ENCODE data around the gene CDK18. TPM values are rescaled to one million over a fixed set of nuclear protein-coding genes. Genes with fewer than 3 reads are reported as not detected.

CDK18 gene
- polyA plus RNA-seq, 1 experiment: 0.36 TPM

GRCh38 chr1:205484985-205485967 lies 19.2 kb upstream of the CDK18 start:
- DNase-seq (ENCODE audit: low read depth, low spot score): no peak

GRCh38 chr1:205486258-205486657 lies 18.2 kb upstream of the CDK18 start:
- Histone ChIP-seq H3K27ac (ENCODE audit: low read depth, low read length) (no peak overlapping the region), H3K27me3 (ENCODE audit: control insufficient read depth, insufficient read depth, low read length) (peaks cover 49% of the 10 kb centered on the region), H3K4me3 (ENCODE audit: low read depth, low read length) (no peak overlapping the region), H3K9me3 (ENCODE audit: control insufficient read depth, insufficient read depth, low read length) (no peaks in the 10 kb centered on the region)
- TF ChIP-seq CTCF (IDR thresholded peaks at IDR 0.05; ENCODE audit: low read depth, low read length): no peak
- no peak for DNase-seq (ENCODE audit: low read depth, low spot score)
- ChIA-PET POLR2A (no interaction called here), CTCF (interaction anchor here (0.9 to 16.0 kb wide), 25 partner anchors 8 to 229 kb away, joined by 3 to 427 read pairs (median 10); partner anchors contain the start of genes ELK4 and KLHDC8A)

More at GRCh38 chr1:205484985-205485967, 19.2 kb upstream of the CDK18 start:
- Histone ChIP-seq H3K4me3 (ENCODE audit: low read depth, low read length) (no peak overlapping the region), H3K27ac (ENCODE audit: low read depth, low read length) (no peak overlapping the region), H3K27me3 (ENCODE audit: control insufficient read depth, insufficient read depth, low read length) (peaks cover 50% of the 10 kb centered on the region), H3K9me3 (ENCODE audit: control insufficient read depth, insufficient read depth, low read length) (no peaks in the 10 kb centered on the region)
- ChIA-PET CTCF (interaction anchor here (0.6 to 16.0 kb wide), 61 partner anchors 8 to 245 kb away, joined by 3 to 427 read pairs (median 5); partner anchors contain the start of genes ELK4 and KLHDC8A), POLR2A (interaction anchor here (1.1 to 1.4 kb wide), 2 partner anchors 39 to 131 kb away, joined by 3 read pairs; no protein-coding TSS in a partner anchor)
- peak; percentile 93 for TF ChIP-seq CTCF (IDR thresholded peaks at IDR 0.05; ENCODE audit: low read depth, low read length)

- H3K27ac ChIP-seq (ENCODE audit: low read depth, low read length): no peak overlapping the region
- H3K9me3 ChIP-seq (ENCODE audit: control insufficient read depth, insufficient read depth, low read length): no peaks in the 10 kb centered on the region
- ChIA-PET POLR2A (interaction anchor here (1.4 kb wide), 1 partner anchor 36 kb away, joined by 4 read pairs; no protein-coding TSS in a partner anchor), CTCF (interaction anchor here (0.7 to 16.0 kb wide), 20 partner anchors 9 to 233 kb away, joined by 3 to 427 read pairs (median 5); partner anchors contain the start of gene KLHDC8A)
- peak; percentile 82 for TF ChIP-seq CTCF (IDR thresholded peaks at IDR 0.05; ENCODE audit: low read depth, low read length)
- no peak for DNase-seq (ENCODE audit: low read depth, low spot score)
- no peak overlapping the region for H3K4me3 ChIP-seq (ENCODE audit: low read depth, low read length)
- peaks cover 47% of the 10 kb centered on the region for H3K27me3 ChIP-seq (ENCODE audit: control insufficient read depth, insufficient read depth, low read length)
These were observed 16.3 kb upstream of the CDK18 start for GRCh38 chr1:205488074-205488723.

GRCh38 chr1:205491794-205492193 lies 12.7 kb upstream of the CDK18 start:
- POLR2A ChIA-PET: no interaction called here

More at GRCh38 chr1:205491794-205492193, 12.7 kb upstream of the CDK18 start:
- Histone ChIP-seq H3K27me3 (ENCODE audit: control insufficient read depth, insufficient read depth, low read length) (peaks cover 31% of the 10 kb centered on the region), H3K4me3 (ENCODE audit: low read depth, low read length) (no peak overlapping the region), H3K9me3 (ENCODE audit: control insufficient read depth, insufficient read depth, low read length) (no peaks in the 10 kb centered on the region; the same call in 1 of the 2 replicates), H3K27ac (ENCODE audit: low read depth, low read length) (no peak overlapping the region)
- CTCF ChIA-PET: interaction anchor here (0.5 to 16.0 kb wide), 4 partner anchors 34 to 157 kb away, joined by 3 to 427 read pairs (median 9); no protein-coding TSS in a partner anchor
- TF ChIP-seq CTCF (IDR thresholded peaks at IDR 0.05; ENCODE audit: low read depth, low read length): no peak
- DNase-seq (ENCODE audit: low read depth, low spot score): no peak

Data from AG04450 (cell line).